HepG2 (cell line): ENCODE measurements around the gene TMEM198. TPM values are rescaled to one million over a fixed set of nuclear protein-coding genes. Genes with fewer than 3 reads are reported as not detected.

Source experiments
- AGO2 ChIP-seq: fragments of 200-400 bp; formaldehyde crosslinking; optimal IDR thresholded peaks from 2 replicates; pipeline ENCODE3; 2017; ENCODE audit warnings: mild to moderate bottlenecking, low read depth, low read length, moderate library complexity
- AKAP8 ChIP-seq: sonication (generic); formaldehyde crosslinking; IDR thresholded peaks from 2 replicates; pipeline ENCODE4 v1.5.1; 2020; ENCODE audit warnings: mild to moderate bottlenecking, missing genetic modification reagents
- CENPBD1 ChIP-seq: sonication (generic); formaldehyde crosslinking; IDR thresholded peaks from 2 replicates; pipeline ENCODE4 v1.8.0; 2022; ENCODE audit warnings: missing genetic modification reagents, low read depth, mild to moderate bottlenecking, borderline replicate concordance
- DMAP1 ChIP-seq: IDR thresholded peaks from 2 replicates; pipeline ENCODE4 v1.6.1; 2016
- FLYWCH1 ChIP-seq: sonication (generic); formaldehyde crosslinking; IDR thresholded peaks from 2 replicates; pipeline ENCODE4 v1.8.1; 2023; ENCODE audit warnings: mild to moderate bottlenecking, missing genetic modification reagents
- FOXA1 ChIP-seq, 2 experiments: fragments of 450-650 bp in 1 of 2; sonication (generic) in 1 of 2; formaldehyde crosslinking in 1 of 2; IDR thresholded peaks; 2 replicates each; pipeline versions ENCODE4 v1.4.0 to v1.6.1; 2016 to 2020; ENCODE audit warnings: missing genetic modification reagents in 1 of 2
- ISX ChIP-seq: sonication (generic); formaldehyde crosslinking; conservative IDR thresholded peaks from 2 replicates; pipeline ENCODE4 v1.5.0; 2020; ENCODE audit warnings: missing genetic modification reagents
- LRRFIP1 ChIP-seq: sonication (generic); formaldehyde crosslinking; conservative IDR thresholded peaks from 2 replicates; pipeline ENCODE4 v1.4.0; 2020; ENCODE audit warnings: missing genetic modification reagents
- MIER3 ChIP-seq: IDR thresholded peaks from 2 replicates; pipeline ENCODE4 v1.6.1; 2016; ENCODE audit warnings: missing compliant biosample characterization, borderline replicate concordance
- POGK ChIP-seq: sonication (generic); formaldehyde crosslinking; conservative IDR thresholded peaks from 2 replicates; pipeline ENCODE4 v1.8.0; 2022; ENCODE audit warnings: mild to moderate bottlenecking, moderate library complexity, missing genetic modification reagents
- RXRA ChIP-seq: sonication (generic); formaldehyde crosslinking; IDR thresholded peaks from 2 replicates; pipeline ENCODE4 v1.5.1; 2020; ENCODE audit warnings: missing genetic modification reagents
- SP2 ChIP-seq: sonication (generic); formaldehyde crosslinking; IDR thresholded peaks from 2 replicates; pipeline ENCODE4 v1.5.1; 2020; ENCODE audit warnings: mild to moderate bottlenecking, missing genetic modification reagents
- ZBTB49 ChIP-seq: sonication (generic); formaldehyde crosslinking; IDR thresholded peaks from 2 replicates; pipeline ENCODE4 v1.4.0; 2020; ENCODE audit warnings: missing genetic modification reagents, borderline replicate concordance
- ZMYM2 ChIP-seq: sonication (generic); formaldehyde crosslinking; IDR thresholded peaks from 2 replicates; pipeline ENCODE4 v1.8.0; 2022; ENCODE audit warnings: mild to moderate bottlenecking, missing genetic modification reagents
- ZMYM3 ChIP-seq: sonication (generic); formaldehyde crosslinking; IDR thresholded peaks from 2 replicates; pipeline ENCODE4 v1.5.1; 2020; ENCODE audit warnings: mild to moderate bottlenecking, missing genetic modification reagents
- ZNF333 ChIP-seq: sonication (generic); formaldehyde crosslinking; IDR thresholded peaks from 2 replicates; pipeline ENCODE4 v1.4.0; 2020; ENCODE audit warnings: mild to moderate bottlenecking, missing genetic modification reagents, borderline replicate concordance
- ZNF33B ChIP-seq: sonication (generic); formaldehyde crosslinking; IDR thresholded peaks from 2 replicates; pipeline ENCODE4 v1.5.1; 2020; ENCODE audit warnings: mild to moderate bottlenecking, missing genetic modification reagents
- ZNF501 ChIP-seq: sonication (generic); formaldehyde crosslinking; IDR thresholded peaks from 2 replicates; pipeline ENCODE4 v1.5.1; 2020; ENCODE audit warnings: mild to moderate bottlenecking, moderate library complexity, missing genetic modification reagents
- ZUFSP ChIP-seq: sonication (generic); formaldehyde crosslinking; IDR thresholded peaks from 2 replicates; pipeline ENCODE4 v1.9.0; 2021; ENCODE audit warnings: missing genetic modification reagents, mild to moderate bottlenecking, borderline replicate concordance
- polyA plus RNA-seq, 8 experiments: library from polyadenylated mRNA; depleted of rRNA in 3 of 8; stranded (reverse) in 7 of 8; unstranded in 1 of 8; fragments of >200 nt; fragmentation: Illumina TruSeq in 4 of 8; extraction: Trizol in 4 of 8; gene quantifications; 2 replicates each; pipeline versions ENCODE4 v1.2.1 to v1.2.3, GENCODE V29; 2011 to 2016; ENCODE audit warnings: low read depth in 4 of 8, missing spikeins in 1 of 8, mixed read lengths in 1 of 8; ENCODE audit not compliant: insufficient read depth in 1 of 8
- total RNA-seq, 5 experiments: library from RNA; depleted of rRNA; stranded (reverse); fragments of >200 nt; fragmentation: Illumina TruSeq; extraction: Trizol; gene quantifications; 2 replicates each; pipeline ENCODE4 v1.2.3, GENCODE V29; 2016; ENCODE audit warnings: low read depth in 1 of 5

The TMEM198 gene
- total and polyA plus RNA-seq, 2 of the 13 experiments (the other 11 are each of a cell fraction or from before 2014, with no cell fraction given): 17.3 to 23.5 TPM

GRCh38 chr2:219570194-219570923 lies 26.5 kb downstream of the TMEM198 start (continued):
- TF ChIP-seq AKAP8 (CRISPR knock-in tag) (peak; percentile 83), FOXA1 (IDR thresholded peaks at IDR 0.05) (no peak), FOXA1 (CRISPR knock-in tag; IDR thresholded peaks at IDR 0.05) (0 out of 2 replicates have a peak, but pooled peaks have one; percentile 7), ZMYM3 (CRISPR knock-in tag) (no peak), RXRA (CRISPR knock-in tag) (peak; percentile 65; the same call in 1 of the 2 replicates), ZUFSP (CRISPR knock-in tag) (no peak), ZNF333 (CRISPR knock-in tag) (peak; percentile 16; the same call in 1 of the 2 replicates), LRRFIP1 (no peak), DMAP1 (CRISPR knock-in tag) (peak; percentile 38; the same call in 1 of the 2 replicates), ISX (CRISPR knock-in tag) (no peak), ZMYM2 (CRISPR knock-in tag) (no peak), ZBTB49 (CRISPR knock-in tag) (no peak), AGO2 (peak; percentile 87), FLYWCH1 (CRISPR knock-in tag) (no peak), ZNF33B (no peak), POGK (CRISPR knock-in tag) (no peak), ZNF501 (CRISPR knock-in tag) (0 out of 2 replicates have a peak, but pooled peaks have one; percentile 13), SP2 (CRISPR knock-in tag) (no peak; the same call in 1 of the 2 replicates), MIER3 (no peak), CENPBD1 (CRISPR knock-in tag) (no peak)
